ENCODE data around the gene RITA1. TPM values are rescaled to one million over a fixed set of nuclear protein-coding genes. Genes with fewer than 3 reads are reported as not detected.

RITA1 gene
- total RNA-seq, 1 experiment from 2014 or later: 20.7 TPM

DNA sequence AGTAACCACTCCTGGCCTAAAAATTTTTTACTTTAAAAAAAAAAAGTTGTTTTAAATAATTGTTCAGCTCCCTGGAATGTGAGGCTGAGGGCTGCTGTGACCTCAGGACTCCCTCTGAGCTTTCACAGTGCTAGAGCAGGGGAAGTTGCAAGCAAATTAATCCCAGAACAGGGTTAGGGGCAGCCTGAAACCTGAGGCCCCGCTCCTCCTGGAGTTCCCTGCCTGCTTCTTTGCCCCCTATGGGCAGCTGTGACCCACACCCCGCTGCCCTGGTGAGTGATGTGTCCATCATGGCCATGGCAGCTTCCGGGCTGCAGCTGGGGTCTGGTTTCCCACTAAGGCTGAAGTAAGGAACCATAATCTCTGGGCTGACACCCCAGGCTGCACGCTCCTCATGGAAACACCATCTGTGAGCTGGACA lies 9.5 kb downstream of the RITA1 start:
- TF ChIP-seq, protein P1, sequence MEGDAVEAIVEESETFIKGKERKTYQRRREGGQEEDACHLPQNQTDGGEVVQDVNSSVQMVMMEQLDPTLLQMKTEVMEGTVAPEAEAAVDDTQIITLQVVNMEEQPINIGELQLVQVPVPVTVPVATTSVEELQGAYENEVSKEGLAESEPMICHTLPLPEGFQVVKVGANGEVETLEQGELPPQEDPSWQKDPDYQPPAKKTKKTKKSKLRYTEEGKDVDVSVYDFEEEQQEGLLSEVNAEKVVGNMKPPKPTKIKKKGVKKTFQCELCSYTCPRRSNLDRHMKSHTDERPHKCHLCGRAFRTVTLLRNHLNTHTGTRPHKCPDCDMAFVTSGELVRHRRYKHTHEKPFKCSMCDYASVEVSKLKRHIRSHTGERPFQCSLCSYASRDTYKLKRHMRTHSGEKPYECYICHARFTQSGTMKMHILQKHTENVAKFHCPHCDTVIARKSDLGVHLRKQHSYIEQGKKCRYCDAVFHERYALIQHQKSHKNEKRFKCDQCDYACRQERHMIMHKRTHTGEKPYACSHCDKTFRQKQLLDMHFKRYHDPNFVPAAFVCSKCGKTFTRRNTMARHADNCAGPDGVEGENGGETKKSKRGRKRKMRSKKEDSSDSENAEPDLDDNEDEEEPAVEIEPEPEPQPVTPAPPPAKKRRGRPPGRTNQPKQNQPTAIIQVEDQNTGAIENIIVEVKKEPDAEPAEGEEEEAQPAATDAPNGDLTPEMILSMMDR (IDR thresholded peaks at IDR 0.05 in 2 of 3, conservative IDR thresholded peaks at IDR 0.05 in 1 of 3; ENCODE audit: borderline replicate concordance in 1 of 3, insufficient read depth in 1 of 3, low read depth in 2 of 3, low read length in 2 of 3): no peak
- TF ChIP-seq TCF7L2 (IDR thresholded peaks at IDR 0.05; ENCODE audit: borderline replicate concordance, extremely low read depth, insufficient read depth, insufficient read length): no peak
- no peak for TF ChIP-seq REST (IDR thresholded peaks at IDR 0.05; ENCODE audit: low read depth)
- TF ChIP-seq ZBTB33 (IDR thresholded peaks at IDR 0.05; ENCODE audit: extremely low read depth, insufficient replicate concordance, low read length): no peak
- TF ChIP-seq ZFX (IDR thresholded peaks at IDR 0.05): no peak
- no peak for TF ChIP-seq ZNF274 (IDR thresholded peaks at IDR 0.05; ENCODE audit: low read depth, low read length)
- TF ChIP-seq YY1 (IDR thresholded peaks at IDR 0.05; ENCODE audit: extremely low read depth, insufficient replicate concordance, low read depth, low read length): no peak
- TF ChIP-seq FOSL1 (IDR thresholded peaks at IDR 0.05; ENCODE audit: low read depth): no peak
- TF ChIP-seq, protein P2, sequence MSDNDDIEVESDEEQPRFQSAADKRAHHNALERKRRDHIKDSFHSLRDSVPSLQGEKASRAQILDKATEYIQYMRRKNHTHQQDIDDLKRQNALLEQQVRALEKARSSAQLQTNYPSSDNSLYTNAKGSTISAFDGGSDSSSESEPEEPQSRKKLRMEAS (IDR thresholded peaks at IDR 0.05): no peak
- no peak; the same call in 1 of the 2 replicates for TF ChIP-seq POLR2AphosphoS5 (IDR thresholded peaks at IDR 0.05; ENCODE audit: low read depth, low read length)
- intact Hi-C loops (cut with micrococcal nuclease): loop anchor here (5.0 to 10.0 kb wide), 2 partner anchors 102 to 140 kb away; partner anchors contain the start of gene SLC8B1
- H3K4me3 ChIP-seq (replicated peaks in 1 of 2; ENCODE audit: low read depth in 1 of 2, low read length in 2 of 2): no peak overlapping the region
- BruUV-seq (replicated peaks): no TSS peak
- H3K36me3 ChIP-seq (ENCODE audit: control insufficient read depth in 1 of 2, insufficient read depth in 2 of 2, low read length in 2 of 2): peaks cover 4 to 15% of the 10 kb centered on the region in 2 experiments; a peak in 2 of 4 replicates
- H3K27ac ChIP-seq (ENCODE audit: low read depth, low read length): peak overlapping the region; percentile 86
- no peak overlapping the region for H2AFZ ChIP-seq (ENCODE audit: low read depth, low read length, poor library complexity, severe bottlenecking)
- H3K9me3 ChIP-seq (ENCODE audit: control insufficient read depth in 1 of 2, insufficient read depth in 1 of 2, low read depth in 1 of 2, low read length in 2 of 2): no peaks in the 10 kb centered on the region
- no peaks in the 10 kb centered on the region for H3K79me2 ChIP-seq (ENCODE audit: insufficient read depth, low read length)
- RAD21 ChIA-PET (ENCODE audit: low non-redundant PET in 1 of 2, low total read pairs in 2 of 2, uncharacterized antibody in 2 of 2, unreplicated experiment in 2 of 2): no interaction called here
- no peak overlapping the region; the same call in 1 of the 2 replicates for H3K9ac ChIP-seq (ENCODE audit: low read length)
- no peak for ATAC-seq
- H3K4me2 ChIP-seq (ENCODE audit: low read length): peak overlapping the region; percentile 76
- no peaks in the 10 kb centered on the region for H3K9me2 ChIP-seq (ENCODE audit: insufficient read depth)
- peaks cover 42 to 62% of the 10 kb centered on the region in 2 experiments for H3K4me1 ChIP-seq (ENCODE audit: control insufficient read depth in 1 of 2, insufficient read depth in 2 of 2, low read length in 2 of 2)
- POLR2A ChIA-PET: interaction anchor here (0.6 to 3.1 kb wide), 3 partner anchors 10 to 1990 kb away, joined by 3 to 15 read pairs (median 3); partner anchors contain the start of genes DDX54, RITA1 and SLC8B1
- H4K20me1 ChIP-seq (ENCODE audit: insufficient read depth): no peaks in the 10 kb centered on the region
- CTCF ChIA-PET: interaction anchor here (0.7 to 1.4 kb wide), 2 partner anchors 10 to 230 kb away, joined by 3 to 4 read pairs; no protein-coding TSS in a partner anchor
- no peak for DNase-seq (ENCODE audit: low read depth, low spot score)
- no peaks in the 10 kb centered on the region for H3K27me3 ChIP-seq (ENCODE audit: insufficient read depth, low read length)
